Activated naive CD8-positive, alpha-beta T cell treated with anti-CD3 and anti-CD28 coated beads, Interleukin-2, amount 10 ng/mL, durations not matched to agents 7 days and 5 days (primary cell): ENCODE data around the gene ZNF746. TPM values are rescaled to one million over a fixed set of nuclear protein-coding genes. Genes with fewer than 3 reads are reported as not detected.
A peak's percentile ranks its signal among the peaks of the same experiment; 100 is the strongest.

Source experiments
- ATAC-seq: fragments of 150-1000 bp; cut with Tn5 transposase; one replicate; pipeline ENCODE4 v1.10.0; 2021; ENCODE audit warnings: low read depth, moderate library complexity
- POLR2A ChIA-PET: fragments of 350-600 bp; sonication (Branson Sonifier 250); formaldehyde crosslinking; loops from one replicate; lab custom pipeline; 2021; ENCODE audit warnings: antibody characterized with exemption; lab: Charles Lee
- DNase-seq: peaks from one replicate; pipeline ENCODE4 v3.0.0; 2021
- H3K27ac Mint-ChIP-seq: one replicate; pipeline ENCODE4 v1.8.0; 2022; ENCODE audit warnings: mild to moderate bottlenecking, mixed read lengths
- H3K27me3 Mint-ChIP-seq: one replicate; pipeline ENCODE4 v1.8.0; 2022; ENCODE audit warnings: mild to moderate bottlenecking, moderate library complexity, mixed read lengths
- H3K36me3 Mint-ChIP-seq: one replicate; pipeline ENCODE4 v1.8.0; 2021; ENCODE audit warnings: mild to moderate bottlenecking, mixed read lengths
- H3K4me1 Mint-ChIP-seq: one replicate; pipeline ENCODE4 v1.8.0; 2021; ENCODE audit warnings: mixed read lengths
- H3K4me3 Mint-ChIP-seq: one replicate; pipeline ENCODE4 v1.8.0; 2022; ENCODE audit warnings: mild to moderate bottlenecking, moderate library complexity, mixed read lengths
- H3K9me3 Mint-ChIP-seq: one replicate; pipeline ENCODE4 v1.8.0; 2021; ENCODE audit warnings: mixed read lengths
- total RNA-seq, 2 experiments: library from RNA; stranded (reverse); gene quantifications; one replicate each; pipeline ENCODE4 v1.2.3, GENCODE V29; 2021

Gene ZNF746
- total RNA-seq, 2 experiments from 2014 or later, result 24.3 to 26.2 TPM

DNA sequence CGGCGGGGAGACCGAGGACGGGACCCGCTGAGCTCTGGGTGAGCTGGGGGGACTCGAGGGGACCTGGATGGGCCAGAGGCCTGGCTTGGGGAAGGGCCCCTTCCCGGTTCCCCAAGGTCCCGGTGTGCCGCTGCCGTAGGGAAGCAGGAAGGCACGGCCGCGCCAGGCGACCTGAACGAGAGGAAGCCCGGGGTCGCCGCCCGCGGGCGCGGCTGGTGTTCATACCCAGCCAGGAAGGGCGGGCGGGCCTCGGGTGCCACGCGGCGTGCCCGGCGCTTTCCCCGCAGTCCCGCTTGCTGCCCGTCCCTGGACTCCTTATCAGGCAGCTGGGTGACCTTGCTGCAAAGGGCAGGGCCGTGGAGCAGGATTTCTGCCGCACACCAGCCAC, 74.7 kb downstream of the ZNF746 start:
- no peaks in the 10 kb centered on the region for H3K36me3 Mint-ChIP-seq
- peak overlapping the region; percentile 50 for H3K4me3 Mint-ChIP-seq
- H3K4me1 Mint-ChIP-seq, result no peaks in the 10 kb centered on the region
- H3K9me3 Mint-ChIP-seq, result no peaks in the 10 kb centered on the region
- POLR2A ChIA-PET, result interaction anchor here (0.9 to 1.6 kb wide), 4 partner anchors 72 to 201 kb away, joined by 4 to 5 read pairs (median 4); partner anchors contain the start of gene ZNF783
- H3K27me3 Mint-ChIP-seq, result peaks cover 12% of the 10 kb centered on the region
- H3K27ac Mint-ChIP-seq, result no peak overlapping the region
- DNase-seq (peak; percentile 62), ATAC-seq (peak; percentile 2)

Other genes starting within 250 kb of the ZNF746 start
- gene ZNF783, start 235.6 kb downstream of the ZNF746 start, total RNA-seq, result 10 to 100 TPM; 22.0 to 23.7 TPM
- gene ZNF777, start 36.7 kb downstream of the ZNF746 start, total RNA-seq, result 10 to 100 TPM; 14.1 to 14.9 TPM